ENCODE results near the gene ETFB. TPM values are rescaled to one million over a fixed set of nuclear protein-coding genes. Genes with fewer than 3 reads are reported as not detected.

Gene ETFB
- total RNA-seq, 2 donors from 2014 or later = 141 to 217 TPM

GRCh38 chr19:51380379-51380778 is 14.2 kb upstream of the ETFB start:
- DNase-seq = no peak
- H3K4me3 ChIP-seq = no peak overlapping the region
- no peak overlapping the region for H3K9ac ChIP-seq (ENCODE audit: low read depth in 2 of 2, low read length in 2 of 2)
- no peaks in the 10 kb centered on the region for H3K36me3 ChIP-seq
- no peak overlapping the region for H3K27ac ChIP-seq
- no peaks in the 10 kb centered on the region for H3K9me3 ChIP-seq
- no peaks in the 10 kb centered on the region for H3K4me1 ChIP-seq
- intact Hi-C loops (cut with DNase I) = no loop called here
- TF ChIP-seq CTCF (IDR thresholded peaks at IDR 0.05) = no peak
- H3K27me3 ChIP-seq = no peaks in the 10 kb centered on the region

GRCh38 chr19:51377422-51377821 is 11.2 kb upstream of the ETFB start:
- intact Hi-C loops (cut with DNase I) = no loop called here
- H3K27me3 ChIP-seq = no peaks in the 10 kb centered on the region
- H3K36me3 ChIP-seq = no peaks in the 10 kb centered on the region
- H3K4me1 ChIP-seq = no peaks in the 10 kb centered on the region
- H3K9ac ChIP-seq (ENCODE audit: low read depth in 2 of 2, low read length in 2 of 2) = no peak overlapping the region
- TF ChIP-seq CTCF (IDR thresholded peaks at IDR 0.05) = no peak
- H3K27ac ChIP-seq = no peak overlapping the region
- no peaks in the 10 kb centered on the region for H3K9me3 ChIP-seq
- no peak overlapping the region for H3K4me3 ChIP-seq
- DNase-seq = no peak

- no peak for DNase-seq
Observed at GRCh38 chr19:51375504-51376221, 9.5 kb upstream of the ETFB start.

GRCh38 chr19:51372649-51373504 is 6.7 kb upstream of the ETFB start, which contains the start of gene NKG7:
Gene NKG7, minus strand, starts transcription at chr19:51372654. Its CDS starts 119 bp downstream, at chr19:51372535.
- H3K4me1 ChIP-seq = peaks cover 4% of the 10 kb centered on the region
- no peaks in the 10 kb centered on the region for H3K36me3 ChIP-seq
- H3K27ac ChIP-seq = peak within 1 kb of the TSS; percentile 17
- H3K4me3 ChIP-seq = no peak within 1 kb of the TSS
- H3K9ac ChIP-seq (ENCODE audit: low read depth in 2 of 2, low read length in 2 of 2) = peak within 1 kb of the TSS in 1 of 2 donors; percentile 34
- intact Hi-C loops (cut with DNase I) = no loop called here
- no peak for TF ChIP-seq CTCF (IDR thresholded peaks at IDR 0.05)
- no peaks in the 10 kb centered on the region for H3K27me3 ChIP-seq
- no peaks in the 10 kb centered on the region for H3K9me3 ChIP-seq
- no peak for DNase-seq

More at GRCh38 chr19:51375504-51376221, 9.5 kb upstream of the ETFB start:
- Histone ChIP-seq H3K27me3 (no peaks in the 10 kb centered on the region), H3K36me3 (no peaks in the 10 kb centered on the region), H3K9me3 (no peaks in the 10 kb centered on the region), H3K9ac (ENCODE audit: low read depth in 2 of 2, low read length in 2 of 2) (no peak overlapping the region), H3K4me1 (no peaks in the 10 kb centered on the region), H3K4me3 (no peak overlapping the region), H3K27ac (no peak overlapping the region)
- TF ChIP-seq CTCF (IDR thresholded peaks at IDR 0.05) = no peak
- intact Hi-C loops (cut with DNase I) = no loop called here

- H3K9me3 ChIP-seq = no peaks in the 10 kb centered on the region
- H3K27ac ChIP-seq = peak overlapping the region; percentile 17
- no peak for TF ChIP-seq CTCF (IDR thresholded peaks at IDR 0.05)
- intact Hi-C loops (cut with DNase I) = no loop called here
- H3K9ac ChIP-seq (ENCODE audit: low read depth in 2 of 2, low read length in 2 of 2) = peak overlapping the region in 1 of 2 donors; percentile 34
- no peak for DNase-seq
- no peaks in the 10 kb centered on the region for H3K27me3 ChIP-seq
- H3K36me3 ChIP-seq = no peaks in the 10 kb centered on the region
- H3K4me1 ChIP-seq = peaks cover 4% of the 10 kb centered on the region
- H3K4me3 ChIP-seq = no peak overlapping the region
Observed at GRCh38 chr19:51372021-51372648, 5.9 kb upstream of the ETFB start.
